Measurements from ENCODE around the gene TGFBR1. TPM values are rescaled to one million over a fixed set of nuclear protein-coding genes. Genes with fewer than 3 reads are reported as not detected.

TGFBR1 gene
- total and polyA plus RNA-seq, 2 donors (not counting 3 experiments of a cell fraction or from before 2014, with no cell fraction given), result 5.8 to 18.6 TPM

DNA sequence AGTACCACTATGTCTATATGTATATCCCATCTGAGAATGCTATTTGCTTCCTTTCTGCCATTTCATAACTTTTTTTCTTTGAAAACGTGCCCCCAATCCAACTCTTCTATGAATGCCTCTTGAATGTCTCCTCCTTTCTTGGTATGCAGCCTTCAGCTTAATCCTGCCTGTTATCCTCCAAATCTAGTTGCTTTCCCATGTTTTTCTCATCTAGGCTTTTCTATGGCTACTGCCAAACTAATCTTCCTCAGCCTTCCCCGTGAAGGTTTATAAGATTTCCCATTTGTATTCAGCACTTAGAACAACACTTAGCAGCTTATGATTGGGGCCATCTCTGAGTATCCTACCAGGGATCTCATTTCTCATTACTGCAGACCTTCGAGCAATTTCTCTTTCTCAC, 2.5 kb downstream of the TGFBR1 start:
- FAIRE-seq (no peak), DNase-seq (ENCODE audit: low read depth, low spot score) (no peak)
- Histone ChIP-seq H3K79me2 (ENCODE audit: control insufficient read depth, insufficient read depth, low read length) (peaks cover 5% of the 10 kb centered on the region), H2AFZ (ENCODE audit: low read depth, low read length) (no peak overlapping the region), H3K4me3 (replicated peaks in 1 of 3; ENCODE audit: insufficient read depth in 1 of 3, low read depth in 1 of 3, low read length in 3 of 3) (no peak overlapping the region), H3K9ac (replicated peaks; ENCODE audit: extremely low read depth, insufficient read depth, low read length) (no peak overlapping the region), H3K9me1 (replicated peaks; ENCODE audit: control insufficient read depth, extremely low read depth, insufficient read depth, low read length) (no peaks in the 10 kb centered on the region), H3K36me3 (ENCODE audit: control insufficient read depth in 2 of 2, extremely low read depth in 1 of 2, insufficient read depth in 2 of 2, low read length in 2 of 2) (no peaks in the 10 kb centered on the region), H4K20me1 (replicated peaks; ENCODE audit: control insufficient read depth, extremely low read depth, insufficient read depth, low read length) (no peaks in the 10 kb centered on the region), H3K27ac (ENCODE audit: insufficient read depth, low read depth, low read length) (no peak overlapping the region), H3K9me3 (replicated peaks; ENCODE audit: control insufficient read depth, insufficient read depth, low read length) (no peaks in the 10 kb centered on the region), H3K4me2 (ENCODE audit: insufficient read depth, low read length) (no peak overlapping the region), H3K27me3 (ENCODE audit: control insufficient read depth in 2 of 2, insufficient read depth in 2 of 2, low read length in 2 of 2) (no peaks in the 10 kb centered on the region), H3K4me1 (ENCODE audit: control insufficient read depth, extremely low read depth, insufficient read depth, low read length) (peaks cover 13% of the 10 kb centered on the region)
- dilution Hi-C loops (cut with MboI; ENCODE audit: extremely low pct_ligation_motif_present, low sequenced_read_pairs) (no loop called here), intact Hi-C loops (cut with micrococcal nuclease) (no loop called here)
- ChIA-PET POLR2A (no interaction called here), CTCF (no interaction called here)
- TF ChIP-seq FOS (IDR thresholded peaks at IDR 0.05; ENCODE audit: borderline replicate concordance, insufficient read depth, low read length), result no peak
- no peak for TF ChIP-seq POLR2AphosphoS5 (IDR thresholded peaks at IDR 0.05; ENCODE audit: insufficient read depth, low read depth, low read length)
- TF ChIP-seq, protein P1, sequence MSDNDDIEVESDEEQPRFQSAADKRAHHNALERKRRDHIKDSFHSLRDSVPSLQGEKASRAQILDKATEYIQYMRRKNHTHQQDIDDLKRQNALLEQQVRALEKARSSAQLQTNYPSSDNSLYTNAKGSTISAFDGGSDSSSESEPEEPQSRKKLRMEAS (IDR thresholded peaks at IDR 0.05; ENCODE audit: insufficient read depth, insufficient read length), result no peak
- TF ChIP-seq EZH2 (IDR thresholded peaks at IDR 0.05; ENCODE audit: borderline replicate concordance, low read depth, low read length, severe bottlenecking), result no peak
- no peak for TF ChIP-seq POLR2A (IDR thresholded peaks at IDR 0.05; ENCODE audit: low read depth, low read length)
- TF ChIP-seq JUN (IDR thresholded peaks at IDR 0.05; ENCODE audit: borderline replicate concordance, insufficient read depth, insufficient read length, low read depth), result no peak
- TF ChIP-seq GATA2 (IDR thresholded peaks at IDR 0.05; ENCODE audit: insufficient read depth, insufficient read length, low read depth, low read length), result no peak
- TF ChIP-seq, protein P2, sequence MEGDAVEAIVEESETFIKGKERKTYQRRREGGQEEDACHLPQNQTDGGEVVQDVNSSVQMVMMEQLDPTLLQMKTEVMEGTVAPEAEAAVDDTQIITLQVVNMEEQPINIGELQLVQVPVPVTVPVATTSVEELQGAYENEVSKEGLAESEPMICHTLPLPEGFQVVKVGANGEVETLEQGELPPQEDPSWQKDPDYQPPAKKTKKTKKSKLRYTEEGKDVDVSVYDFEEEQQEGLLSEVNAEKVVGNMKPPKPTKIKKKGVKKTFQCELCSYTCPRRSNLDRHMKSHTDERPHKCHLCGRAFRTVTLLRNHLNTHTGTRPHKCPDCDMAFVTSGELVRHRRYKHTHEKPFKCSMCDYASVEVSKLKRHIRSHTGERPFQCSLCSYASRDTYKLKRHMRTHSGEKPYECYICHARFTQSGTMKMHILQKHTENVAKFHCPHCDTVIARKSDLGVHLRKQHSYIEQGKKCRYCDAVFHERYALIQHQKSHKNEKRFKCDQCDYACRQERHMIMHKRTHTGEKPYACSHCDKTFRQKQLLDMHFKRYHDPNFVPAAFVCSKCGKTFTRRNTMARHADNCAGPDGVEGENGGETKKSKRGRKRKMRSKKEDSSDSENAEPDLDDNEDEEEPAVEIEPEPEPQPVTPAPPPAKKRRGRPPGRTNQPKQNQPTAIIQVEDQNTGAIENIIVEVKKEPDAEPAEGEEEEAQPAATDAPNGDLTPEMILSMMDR (IDR thresholded peaks at IDR 0.05; ENCODE audit: extremely low read depth in 1 of 2, insufficient read depth in 1 of 2, low read depth in 1 of 2, low read length in 2 of 2), result no peak
- TF ChIP-seq MYC (IDR thresholded peaks at IDR 0.05; ENCODE audit: low read depth, low read length), result no peak
- no TSS peak for BruUV-seq (replicated peaks)
